Stimulated activated CD8-positive, alpha-beta memory T cell treated with anti-CD3 and anti-CD28 coated beads, Interleukin-4, amount 100 ng/mL, for 48 hours (primary cell): ENCODE measurements around the gene CMTM2.
"Not testable (repeated sequence)": the region's sequence is repeated elsewhere in the genome, so short reads cannot be mapped to it uniquely, and the experiment has no call there.

ENCODE experiments used
- DNase-seq: peaks from one replicate; pipeline ENCODE4 v3.0.0-alpha.2; 2020

The CMTM2 gene

GRCh38 chr16:66553223-66553622 lies 26.0 kb upstream of the CMTM2 start:
- no peak for DNase-seq

GRCh38 chr16:66554021-66554420 lies 25.2 kb upstream of the CMTM2 start:
- no peak for DNase-seq

GRCh38 chr16:66554495-66554894 lies 24.8 kb upstream of the CMTM2 start:
- DNase-seq = no peak

GRCh38 chr16:66560107-66560506 lies 19.2 kb upstream of the CMTM2 start:
- DNase-seq = no peak

- no peak for DNase-seq
Measured at GRCh38 chr16:66561381-66562080, 17.7 kb upstream of the CMTM2 start.

- DNase-seq = no peak
Measured at GRCh38 chr16:66562409-66562808, 16.9 kb upstream of the CMTM2 start.

GRCh38 chr16:66562986-66563385 lies 16.3 kb upstream of the CMTM2 start:
- DNase-seq = no peak

GRCh38 chr16:66563574-66564334 lies 15.5 kb upstream of the CMTM2 start:
- no peak for DNase-seq

- no peak for DNase-seq
Measured at GRCh38 chr16:66566051-66566901, 13.0 kb upstream of the CMTM2 start, which contains the start of gene CMTM1. TSS of gene CMTM1 (plus strand) at chr16:66566439. CDS start at chr16:66566514, 75 bp downstream.

GRCh38 chr16:66567270-66567669 lies 12.0 kb upstream of the CMTM2 start:
- not testable (repeated sequence) for DNase-seq

GRCh38 chr16:66568355-66568754 lies 10.9 kb upstream of the CMTM2 start:
- no peak for DNase-seq

GRCh38 chr16:66569131-66569530 lies 10.1 kb upstream of the CMTM2 start:
- DNase-seq = no peak

- DNase-seq = no peak
Measured at GRCh38 chr16:66569827-66570405, 9.3 kb upstream of the CMTM2 start.

GRCh38 chr16:66572356-66572755 lies 6.9 kb upstream of the CMTM2 start:
- DNase-seq = no peak

- no peak for DNase-seq
Measured at GRCh38 chr16:66574081-66574480, 5.2 kb upstream of the CMTM2 start.

- DNase-seq = no peak
Measured at GRCh38 chr16:66574531-66574930, 4.7 kb upstream of the CMTM2 start.

- no peak for DNase-seq
Measured at GRCh38 chr16:66575060-66575459, 4.2 kb upstream of the CMTM2 start.

GRCh38 chr16:66576296-66576695 lies 3.0 kb upstream of the CMTM2 start:
- DNase-seq = no peak

GRCh38 chr16:66580605-66581209 lies 1.4 kb downstream of the CMTM2 start:
- no peak for DNase-seq

- no peak for DNase-seq
Measured at GRCh38 chr16:66581246-66581952, 2.1 kb downstream of the CMTM2 start.

- DNase-seq = no peak
Measured at GRCh38 chr16:66585481-66586239, 6.4 kb downstream of the CMTM2 start.
